Measurements from ENCODE around the gene C16orf92.

Gene C16orf92

GRCh38 chr16:30004811-30005242, 18.2 kb upstream of the C16orf92 start:
- ATAC-seq, result no peak
- TF ChIP-seq ZFP3 (CRISPR knock-in tag; IDR thresholded peaks at IDR 0.05), result no peak
- no peak for TF ChIP-seq ZNF565 (CRISPR knock-in tag; conservative IDR thresholded peaks at IDR 0.05; ENCODE audit: low read depth)
- no peak for TF ChIP-seq SNAI2 (CRISPR knock-in tag; IDR thresholded peaks at IDR 0.05)
- TF ChIP-seq ARNTL (CRISPR knock-in tag; IDR thresholded peaks at IDR 0.05; ENCODE audit: borderline replicate concordance, low read depth), result no peak
- no peak for TF ChIP-seq TOX (CRISPR knock-in tag; IDR thresholded peaks at IDR 0.05; ENCODE audit: borderline replicate concordance)
- TF ChIP-seq CSDC2 (CRISPR knock-in tag; IDR thresholded peaks at IDR 0.05), result no peak
- TF ChIP-seq ZC3H10 (CRISPR knock-in tag; IDR thresholded peaks at IDR 0.05), result no peak
- TF ChIP-seq, protein P1, sequence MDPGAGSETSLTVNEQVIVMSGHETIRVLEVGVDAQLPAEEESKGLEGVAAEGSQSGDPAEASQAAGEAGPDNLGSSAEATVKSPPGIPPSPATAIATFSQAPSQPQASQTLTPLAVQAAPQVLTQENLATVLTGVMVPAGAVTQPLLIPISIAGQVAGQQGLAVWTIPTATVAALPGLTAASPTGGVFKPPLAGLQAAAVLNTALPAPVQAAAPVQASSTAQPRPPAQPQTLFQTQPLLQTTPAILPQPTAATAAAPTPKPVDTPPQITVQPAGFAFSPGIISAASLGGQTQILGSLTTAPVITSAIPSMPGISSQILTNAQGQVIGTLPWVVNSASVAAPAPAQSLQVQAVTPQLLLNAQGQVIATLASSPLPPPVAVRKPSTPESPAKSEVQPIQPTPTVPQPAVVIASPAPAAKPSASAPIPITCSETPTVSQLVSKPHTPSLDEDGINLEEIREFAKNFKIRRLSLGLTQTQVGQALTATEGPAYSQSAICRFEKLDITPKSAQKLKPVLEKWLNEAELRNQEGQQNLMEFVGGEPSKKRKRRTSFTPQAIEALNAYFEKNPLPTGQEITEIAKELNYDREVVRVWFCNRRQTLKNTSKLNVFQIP (CRISPR knock-in tag; IDR thresholded peaks at IDR 0.05; ENCODE audit: borderline replicate concordance, low read depth), result no peak
- no peak for TF ChIP-seq PPARA (CRISPR knock-in tag; IDR thresholded peaks at IDR 0.05; ENCODE audit: borderline replicate concordance)
- TF ChIP-seq, protein P2, sequence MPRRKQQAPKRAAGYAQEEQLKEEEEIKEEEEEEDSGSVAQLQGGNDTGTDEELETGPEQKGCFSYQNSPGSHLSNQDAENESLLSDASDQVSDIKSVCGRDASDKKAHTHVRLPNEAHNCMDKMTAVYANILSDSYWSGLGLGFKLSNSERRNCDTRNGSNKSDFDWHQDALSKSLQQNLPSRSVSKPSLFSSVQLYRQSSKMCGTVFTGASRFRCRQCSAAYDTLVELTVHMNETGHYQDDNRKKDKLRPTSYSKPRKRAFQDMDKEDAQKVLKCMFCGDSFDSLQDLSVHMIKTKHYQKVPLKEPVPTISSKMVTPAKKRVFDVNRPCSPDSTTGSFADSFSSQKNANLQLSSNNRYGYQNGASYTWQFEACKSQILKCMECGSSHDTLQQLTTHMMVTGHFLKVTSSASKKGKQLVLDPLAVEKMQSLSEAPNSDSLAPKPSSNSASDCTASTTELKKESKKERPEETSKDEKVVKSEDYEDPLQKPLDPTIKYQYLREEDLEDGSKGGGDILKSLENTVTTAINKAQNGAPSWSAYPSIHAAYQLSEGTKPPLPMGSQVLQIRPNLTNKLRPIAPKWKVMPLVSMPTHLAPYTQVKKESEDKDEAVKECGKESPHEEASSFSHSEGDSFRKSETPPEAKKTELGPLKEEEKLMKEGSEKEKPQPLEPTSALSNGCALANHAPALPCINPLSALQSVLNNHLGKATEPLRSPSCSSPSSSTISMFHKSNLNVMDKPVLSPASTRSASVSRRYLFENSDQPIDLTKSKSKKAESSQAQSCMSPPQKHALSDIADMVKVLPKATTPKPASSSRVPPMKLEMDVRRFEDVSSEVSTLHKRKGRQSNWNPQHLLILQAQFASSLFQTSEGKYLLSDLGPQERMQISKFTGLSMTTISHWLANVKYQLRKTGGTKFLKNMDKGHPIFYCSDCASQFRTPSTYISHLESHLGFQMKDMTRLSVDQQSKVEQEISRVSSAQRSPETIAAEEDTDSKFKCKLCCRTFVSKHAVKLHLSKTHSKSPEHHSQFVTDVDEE (CRISPR knock-in tag; IDR thresholded peaks at IDR 0.05), result no peak
- no peak for TF ChIP-seq OSR1 (CRISPR knock-in tag; IDR thresholded peaks at IDR 0.05)
- no peak for TF ChIP-seq GLIS3 (CRISPR knock-in tag; IDR thresholded peaks at IDR 0.05)
- no peak for TF ChIP-seq RARB (CRISPR knock-in tag; IDR thresholded peaks at IDR 0.05)
- no peak for TF ChIP-seq ZNF70 (CRISPR knock-in tag; IDR thresholded peaks at IDR 0.05)
- no peak for TF ChIP-seq TCF4 (CRISPR knock-in tag; IDR thresholded peaks at IDR 0.05; ENCODE audit: borderline replicate concordance)
- TF ChIP-seq CSRNP3 (CRISPR knock-in tag; IDR thresholded peaks at IDR 0.05), result no peak
- TF ChIP-seq, protein P3, sequence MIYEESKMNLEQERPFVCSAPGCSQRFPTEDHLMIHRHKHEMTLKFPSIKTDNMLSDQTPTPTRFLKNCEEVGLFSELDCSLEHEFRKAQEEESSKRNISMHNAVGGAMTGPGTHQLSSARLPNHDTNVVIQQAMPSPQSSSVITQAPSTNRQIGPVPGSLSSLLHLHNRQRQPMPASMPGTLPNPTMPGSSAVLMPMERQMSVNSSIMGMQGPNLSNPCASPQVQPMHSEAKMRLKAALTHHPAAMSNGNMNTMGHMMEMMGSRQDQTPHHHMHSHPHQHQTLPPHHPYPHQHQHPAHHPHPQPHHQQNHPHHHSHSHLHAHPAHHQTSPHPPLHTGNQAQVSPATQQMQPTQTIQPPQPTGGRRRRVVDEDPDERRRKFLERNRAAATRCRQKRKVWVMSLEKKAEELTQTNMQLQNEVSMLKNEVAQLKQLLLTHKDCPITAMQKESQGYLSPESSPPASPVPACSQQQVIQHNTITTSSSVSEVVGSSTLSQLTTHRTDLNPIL (CRISPR knock-in tag; IDR thresholded peaks at IDR 0.05; ENCODE audit: low read depth), result no peak
- no peak for TF ChIP-seq ESRRG (CRISPR knock-in tag; IDR thresholded peaks at IDR 0.05)
- no peak for TF ChIP-seq PATZ1 (CRISPR knock-in tag; IDR thresholded peaks at IDR 0.05; ENCODE audit: borderline replicate concordance)

GRCh38 chr16:30005341-30006094, 17.5 kb upstream of the C16orf92 start:
- ATAC-seq, result peak; percentile 76
- no peak for TF ChIP-seq CSDC2 (CRISPR knock-in tag; IDR thresholded peaks at IDR 0.05)
- no peak for TF ChIP-seq OSR1 (CRISPR knock-in tag; IDR thresholded peaks at IDR 0.05)
- TF ChIP-seq ISL1 (CRISPR knock-in tag; IDR thresholded peaks at IDR 0.05), result no peak
- TF ChIP-seq, protein P2 (CRISPR knock-in tag; IDR thresholded peaks at IDR 0.05), result no peak
- TF ChIP-seq, protein P1 (CRISPR knock-in tag; IDR thresholded peaks at IDR 0.05; ENCODE audit: borderline replicate concordance, low read depth), result no peak
- no peak for TF ChIP-seq TOX (CRISPR knock-in tag; IDR thresholded peaks at IDR 0.05; ENCODE audit: borderline replicate concordance)
- no peak for TF ChIP-seq BACH2 (CRISPR knock-in tag; IDR thresholded peaks at IDR 0.05; ENCODE audit: borderline replicate concordance)
- TF ChIP-seq ZFP3 (CRISPR knock-in tag; IDR thresholded peaks at IDR 0.05), result no peak
- no peak for TF ChIP-seq SNAI2 (CRISPR knock-in tag; IDR thresholded peaks at IDR 0.05)
- TF ChIP-seq ESRRG (CRISPR knock-in tag; IDR thresholded peaks at IDR 0.05), result no peak
- TF ChIP-seq, protein P3 (CRISPR knock-in tag; IDR thresholded peaks at IDR 0.05; ENCODE audit: low read depth), result no peak
